HEK293T (cell line): Measurements from ENCODE around the gene SUN1.

ENCODE experiments used
- BHLHE40 ChIP-seq: fragments of 450-650 bp; IDR thresholded peaks from 2 replicates; pipeline ENCODE4 v1.6.1; 2016; ENCODE audit warnings: mild to moderate bottlenecking, moderate library complexity, borderline replicate concordance
- ELF4 ChIP-seq: fragments of 450-650 bp; IDR thresholded peaks from 2 replicates; pipeline ENCODE4 v1.6.1; 2017; ENCODE audit warnings: antibody characterized with exemption
- FOXA1 ChIP-seq: fragments of 450-650 bp; IDR thresholded peaks from 2 replicates; pipeline ENCODE4 v1.6.1; 2016; ENCODE audit warnings: mild to moderate bottlenecking
- FOXM1 ChIP-seq: fragments of 450-650 bp; IDR thresholded peaks from 2 replicates; pipeline ENCODE4 v1.6.1; 2017; ENCODE audit warnings: mild to moderate bottlenecking, borderline replicate concordance
- SP1 ChIP-seq: fragments of 450-650 bp; IDR thresholded peaks from 2 replicates; pipeline ENCODE4 v1.6.1; 2017
- SUZ12 ChIP-seq: fragments of 450-650 bp; IDR thresholded peaks from 2 replicates; pipeline ENCODE4 v1.6.1; 2016; ENCODE audit warnings: mild to moderate bottlenecking

DNA sequence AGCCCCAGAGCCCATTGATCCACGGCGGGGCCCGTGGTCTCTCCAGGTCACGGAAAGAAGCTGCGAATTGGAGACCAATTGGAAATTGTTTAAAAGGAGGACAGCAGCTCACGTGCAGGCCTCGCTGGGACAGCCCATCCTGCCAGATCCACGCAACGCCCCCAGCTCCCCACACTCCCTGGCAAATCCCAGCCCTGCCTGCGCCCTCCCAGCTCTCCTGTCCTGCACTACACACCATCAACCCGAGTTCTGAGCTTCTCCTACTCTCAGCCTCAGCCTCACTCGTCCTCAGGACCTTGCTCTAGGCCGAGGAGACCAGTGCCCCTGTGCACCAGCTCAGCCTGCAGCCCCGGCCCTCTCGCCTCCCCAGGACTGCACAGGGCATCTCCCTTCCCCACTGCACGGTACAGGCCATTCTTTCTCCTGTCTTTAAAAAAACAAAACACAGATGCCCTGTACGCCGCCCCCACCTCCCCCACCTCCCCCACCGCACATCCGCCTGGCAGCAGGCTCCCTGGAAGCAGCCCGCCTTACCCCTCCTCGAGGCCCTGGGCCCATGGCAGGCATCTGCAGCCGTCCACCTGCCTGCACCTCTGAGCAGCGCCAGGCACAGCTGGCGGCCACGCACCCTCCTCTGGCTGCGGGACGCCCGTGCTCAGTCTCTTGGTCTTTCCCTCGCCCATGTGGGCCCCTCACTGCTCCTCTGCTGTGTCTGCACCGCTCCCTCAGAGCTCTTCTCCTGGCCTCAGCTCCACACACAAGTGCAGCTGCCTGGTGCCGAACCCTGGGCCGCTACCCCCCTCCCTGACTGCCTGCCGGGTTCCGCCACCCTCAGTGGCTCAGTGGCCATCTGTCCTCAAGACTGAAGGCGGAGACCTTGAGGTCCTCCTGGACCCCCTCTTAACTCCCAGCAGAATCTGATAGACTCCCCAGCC lies 48.5 kb upstream of the SUN1 start:
- TF ChIP-seq FOXA1 (no peak), SUZ12 (no peak), FOXM1 (no peak), SP1 (no peak), BHLHE40 (no peak), ELF4 (no peak)
